GOT3 (cell line): ENCODE results near the gene TMEM205.
"Not testable (repeated sequence)": the region's sequence is repeated elsewhere in the genome, so short reads cannot be mapped to it uniquely, and the experiment has no call there.

ENCODE experiments used
- DNase-seq: peaks from one replicate; lab custom pipeline; 2025; ENCODE audit warnings: mixed read lengths; lab: John Stamatoyannopoulos, UW

Gene TMEM205

DNA sequence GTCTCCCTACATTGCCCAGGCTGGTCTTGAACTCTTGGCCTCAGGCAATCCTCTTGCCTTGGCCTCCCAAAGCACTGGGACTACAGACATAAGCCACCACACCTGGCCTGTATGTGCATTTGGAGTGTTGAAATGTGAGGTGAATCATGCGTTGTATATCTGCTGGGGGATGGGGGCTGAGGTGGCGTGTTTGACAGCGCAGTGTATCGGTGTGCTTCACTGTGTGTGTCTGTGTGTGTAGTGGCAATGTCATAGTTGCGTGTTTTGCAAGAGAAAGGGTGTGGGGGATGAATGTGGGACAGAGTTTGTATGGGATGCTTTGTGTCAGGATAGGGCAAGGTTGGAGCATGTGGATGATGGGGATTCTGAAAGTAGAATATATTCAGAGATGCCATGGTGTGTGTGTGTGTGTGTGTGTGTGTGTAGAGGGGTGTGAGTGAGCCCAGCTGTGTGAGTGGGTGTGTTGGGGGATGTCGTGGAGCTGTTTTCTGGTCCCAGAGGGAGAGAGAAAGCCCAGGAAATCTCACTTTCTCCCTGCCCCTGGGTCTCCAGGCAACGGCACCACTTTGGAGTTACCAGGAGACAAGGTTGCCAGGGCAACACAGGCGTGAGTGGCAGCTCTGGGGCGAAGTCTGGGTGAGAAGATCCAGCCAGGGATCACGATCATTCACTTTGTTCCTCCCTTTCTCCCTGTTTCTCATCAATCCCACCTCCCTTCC lies 27.3 kb upstream of the TMEM205 start:
- DNase-seq, result no peak

DNA sequence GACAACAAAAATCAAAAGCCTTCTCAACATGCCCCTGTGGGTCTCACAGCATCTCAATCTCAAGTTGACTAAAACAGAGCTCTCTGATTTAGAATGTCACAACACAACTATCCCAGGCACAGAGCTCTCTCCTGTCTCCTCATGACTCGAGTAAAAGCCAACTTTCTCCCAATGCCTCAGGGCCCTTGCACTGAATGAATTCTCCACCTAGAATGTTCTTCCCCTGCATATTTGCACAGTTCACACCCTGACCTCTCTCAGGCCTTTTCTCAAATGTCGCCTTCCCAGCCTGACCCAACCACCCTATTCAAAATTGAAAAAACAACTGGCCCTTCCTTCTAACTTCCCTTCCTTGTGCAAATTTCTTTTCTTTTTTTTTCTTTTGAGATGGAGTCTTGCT lies 24.7 kb upstream of the TMEM205 start:
- DNase-seq, result no peak

DNA sequence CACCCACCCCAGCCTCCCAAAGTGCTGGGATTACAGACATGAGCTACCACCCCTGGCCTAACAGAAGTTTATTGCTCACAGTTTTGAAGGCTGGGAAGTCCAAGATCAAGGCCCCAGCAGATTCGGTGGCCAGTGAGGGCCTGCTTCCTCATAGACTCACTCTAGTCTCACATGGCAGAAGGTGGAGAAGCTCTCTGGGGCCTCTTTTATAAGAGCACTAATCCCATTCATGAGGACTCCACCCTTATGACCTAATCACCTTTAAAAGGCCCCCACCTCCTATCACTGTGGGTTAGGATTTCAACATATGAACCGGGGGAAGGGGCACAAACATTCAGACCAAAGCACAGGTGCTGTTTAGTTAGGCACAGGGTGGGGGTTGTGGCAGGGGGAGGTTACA lies 21.5 kb upstream of the TMEM205 start:
- DNase-seq, result no peak

DNA sequence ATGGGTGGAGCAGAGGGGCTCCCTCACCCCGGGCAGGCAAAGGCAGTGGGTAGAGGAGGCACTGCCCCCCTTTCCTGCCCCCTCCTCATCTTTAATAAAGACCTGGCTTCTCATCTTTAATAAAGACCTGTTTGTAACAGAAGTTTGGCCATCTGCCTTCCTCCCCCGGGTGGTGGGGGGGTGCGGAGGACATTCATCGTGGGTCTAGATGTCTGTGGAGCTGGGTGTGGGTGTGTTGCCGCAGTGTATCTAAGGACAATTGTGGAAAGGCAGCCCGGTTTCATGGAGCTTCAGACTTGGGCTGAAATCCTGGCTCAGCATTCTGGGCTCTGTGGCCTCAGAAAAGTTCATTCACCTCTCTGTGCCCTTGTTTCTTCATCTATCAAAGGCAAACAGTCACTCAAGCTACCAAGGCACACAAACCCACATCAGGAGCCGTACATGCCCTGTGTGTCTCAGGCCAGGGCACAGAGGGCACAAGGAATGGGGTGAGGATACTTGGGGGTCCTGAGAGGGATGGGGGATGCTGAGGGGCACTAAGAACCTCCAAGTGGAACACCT lies 19.6 kb upstream of the TMEM205 start:
- DNase-seq, result no peak

DNA sequence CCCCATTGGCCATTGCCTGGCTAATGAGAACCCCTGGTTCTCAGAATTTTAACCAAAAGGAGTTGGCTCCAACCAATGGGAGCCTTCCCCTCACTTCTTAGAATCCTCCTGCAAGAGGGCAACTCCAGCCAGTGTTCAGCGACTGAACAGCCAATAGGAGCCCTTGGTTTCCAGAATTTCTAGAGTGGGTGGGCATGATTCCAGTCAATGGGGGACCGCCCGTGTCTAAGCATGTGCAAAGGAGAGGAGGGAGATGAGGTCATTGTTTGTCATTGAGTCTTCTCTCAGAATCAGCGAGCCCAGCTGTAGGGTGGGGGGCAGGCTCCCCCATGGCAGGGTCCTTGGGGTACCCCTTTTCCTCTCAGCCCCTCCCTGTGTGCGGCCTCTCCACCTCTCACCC lies 18.9 kb upstream of the TMEM205 start:
- no peak for DNase-seq

DNA sequence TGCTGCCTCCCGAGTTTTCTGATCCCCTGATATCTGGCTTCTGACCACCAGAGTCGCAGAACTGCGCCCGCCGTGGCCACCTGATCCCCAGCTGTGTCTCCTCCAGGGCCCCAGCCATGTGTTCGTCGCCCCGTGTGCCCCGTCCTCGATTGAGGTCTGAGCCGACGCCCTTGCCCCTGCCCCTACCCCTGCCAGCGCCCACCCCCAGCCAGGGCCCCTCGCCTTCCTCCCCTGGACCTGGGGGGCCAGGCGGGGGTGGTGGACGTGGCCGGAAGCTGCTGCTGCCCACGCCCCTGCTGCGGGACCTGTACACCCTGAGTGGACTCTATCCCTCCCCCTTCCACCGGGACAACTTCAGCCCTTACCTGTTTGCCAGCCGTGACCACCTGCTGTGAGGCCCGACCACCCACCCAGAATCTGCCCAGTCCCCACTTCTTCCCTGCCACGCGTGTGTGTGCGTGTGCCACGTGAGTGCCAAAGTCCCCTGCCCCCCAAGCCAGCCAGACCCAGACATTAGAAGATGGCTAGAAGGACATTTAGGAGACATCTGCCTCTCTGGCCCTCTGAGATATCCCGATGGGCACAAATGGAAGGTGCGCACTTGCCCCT lies 18.3 kb upstream of the TMEM205 start:
- no peak for DNase-seq

DNA sequence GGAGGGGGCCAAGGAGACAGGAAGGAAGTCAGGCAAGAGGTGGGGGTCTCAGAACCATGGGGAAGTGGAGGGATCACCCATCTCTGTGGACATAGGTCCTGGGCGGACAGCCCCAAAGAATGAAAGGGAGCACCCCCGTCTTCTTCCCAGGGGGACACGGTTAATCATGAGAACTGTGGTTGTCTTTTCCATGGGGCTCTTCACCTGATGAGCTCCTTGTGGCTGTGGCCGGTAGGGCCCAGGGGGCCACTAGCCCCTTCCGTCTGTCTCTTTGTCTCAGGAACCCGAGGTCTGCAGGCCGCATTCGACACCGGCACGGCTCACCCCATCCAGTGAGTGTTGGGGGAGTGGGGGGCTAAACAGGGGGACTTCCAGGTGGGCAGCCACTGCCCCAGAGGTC lies 17.8 kb upstream of the TMEM205 start:
- no peak for DNase-seq

DNA sequence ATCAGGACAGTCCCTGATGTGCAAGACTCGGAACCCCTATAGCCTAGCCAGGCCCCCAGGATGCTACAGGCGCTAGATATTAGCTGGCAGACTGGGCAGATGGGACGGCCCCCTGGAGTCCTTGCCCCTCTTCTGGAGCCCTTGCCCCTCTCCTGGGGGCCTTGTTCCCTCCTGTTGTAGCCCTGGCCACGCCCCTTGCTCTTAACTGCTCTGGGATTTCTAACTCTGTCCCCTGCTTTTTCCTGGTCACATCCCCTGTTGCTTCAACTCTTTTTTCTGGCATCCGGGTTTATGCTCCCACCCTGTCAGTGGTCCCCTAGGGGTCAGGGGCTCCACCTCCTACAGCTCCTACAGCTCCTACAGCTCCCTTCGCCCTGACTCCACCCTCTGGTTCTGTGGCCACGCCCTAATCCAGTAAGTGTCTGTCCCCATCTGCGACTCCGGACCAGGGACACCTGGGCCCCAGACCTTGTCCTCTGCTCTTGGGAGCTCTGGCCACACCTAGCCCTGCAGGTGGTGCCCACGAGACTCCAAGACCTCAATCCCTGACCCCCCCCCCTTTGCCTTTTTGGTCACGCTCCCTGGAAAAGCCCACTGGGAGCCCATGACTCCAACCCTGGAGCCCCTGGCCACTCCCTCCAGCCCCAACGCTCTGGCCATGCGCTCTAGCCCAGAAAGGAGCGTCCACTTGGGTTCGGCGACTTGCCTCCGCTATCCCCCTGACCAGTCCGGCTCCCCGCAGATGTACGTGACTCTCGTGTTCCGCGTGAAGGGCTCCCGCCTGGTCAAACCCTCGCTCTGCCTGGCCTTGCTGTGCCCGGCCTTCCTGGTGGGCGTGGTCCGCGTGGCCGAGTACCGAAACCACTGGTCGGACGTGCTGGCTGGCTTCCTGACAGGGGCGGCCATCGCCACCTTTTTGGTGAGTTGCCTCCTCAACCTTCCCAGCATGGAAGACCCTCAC lies 16.0 kb upstream of the TMEM205 start:
- DNase-seq, result no peak

DNA sequence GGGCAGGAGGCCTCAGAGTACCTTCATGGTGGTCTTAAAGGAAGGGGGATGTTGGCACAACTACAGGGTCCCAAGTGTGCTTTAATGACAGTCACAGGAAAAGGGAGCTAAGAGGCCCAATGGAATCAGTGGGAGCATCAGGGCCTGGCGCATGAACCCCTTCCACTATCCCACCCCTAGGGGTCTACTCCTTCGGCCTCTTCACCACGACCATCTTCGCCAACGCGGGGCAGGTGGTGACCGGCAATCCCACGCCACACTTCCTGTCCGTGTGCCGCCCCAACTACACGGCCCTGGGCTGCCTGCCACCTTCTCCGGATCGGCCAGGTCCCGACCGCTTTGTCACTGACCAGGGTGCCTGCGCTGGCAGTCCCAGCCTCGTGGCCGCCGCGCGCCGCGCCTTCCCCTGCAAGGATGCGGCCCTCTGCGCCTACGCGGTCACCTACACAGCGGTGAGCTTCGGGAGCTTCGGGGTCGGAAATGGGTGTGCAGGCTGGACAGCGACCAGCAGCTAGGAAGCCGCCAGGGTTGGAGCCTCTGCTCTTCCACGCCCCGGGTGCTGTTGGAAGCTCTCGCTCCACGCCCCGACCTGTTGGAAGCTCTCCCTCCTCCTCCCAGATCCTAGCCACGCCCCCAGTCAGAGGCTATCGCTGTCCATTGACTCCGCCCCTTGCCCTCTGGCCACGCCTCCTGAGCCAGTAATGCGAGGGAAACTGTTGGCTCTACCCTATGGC lies 15.1 kb upstream of the TMEM205 start:
- DNase-seq, result no peak

DNA sequence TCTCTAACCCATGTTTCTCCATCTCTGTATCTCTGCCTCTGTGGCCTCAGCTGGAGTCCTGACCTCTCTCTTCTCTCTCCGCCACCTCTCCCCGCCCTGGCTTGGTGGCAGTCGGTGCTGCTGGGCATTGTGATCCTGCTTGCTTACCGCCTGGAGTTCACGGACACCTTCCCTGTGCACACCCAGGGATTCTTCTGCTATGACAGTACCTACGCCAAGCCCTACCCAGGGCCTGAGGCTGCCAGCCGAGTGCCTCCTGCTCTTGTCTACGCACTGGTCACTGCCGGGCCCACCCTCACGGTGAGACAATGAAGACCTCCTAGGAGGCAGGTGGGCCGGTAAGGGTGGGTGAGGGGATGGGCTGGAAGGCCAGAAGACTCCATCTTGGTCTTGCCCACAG lies 13.4 kb upstream of the TMEM205 start:
- DNase-seq, result no peak

DNA sequence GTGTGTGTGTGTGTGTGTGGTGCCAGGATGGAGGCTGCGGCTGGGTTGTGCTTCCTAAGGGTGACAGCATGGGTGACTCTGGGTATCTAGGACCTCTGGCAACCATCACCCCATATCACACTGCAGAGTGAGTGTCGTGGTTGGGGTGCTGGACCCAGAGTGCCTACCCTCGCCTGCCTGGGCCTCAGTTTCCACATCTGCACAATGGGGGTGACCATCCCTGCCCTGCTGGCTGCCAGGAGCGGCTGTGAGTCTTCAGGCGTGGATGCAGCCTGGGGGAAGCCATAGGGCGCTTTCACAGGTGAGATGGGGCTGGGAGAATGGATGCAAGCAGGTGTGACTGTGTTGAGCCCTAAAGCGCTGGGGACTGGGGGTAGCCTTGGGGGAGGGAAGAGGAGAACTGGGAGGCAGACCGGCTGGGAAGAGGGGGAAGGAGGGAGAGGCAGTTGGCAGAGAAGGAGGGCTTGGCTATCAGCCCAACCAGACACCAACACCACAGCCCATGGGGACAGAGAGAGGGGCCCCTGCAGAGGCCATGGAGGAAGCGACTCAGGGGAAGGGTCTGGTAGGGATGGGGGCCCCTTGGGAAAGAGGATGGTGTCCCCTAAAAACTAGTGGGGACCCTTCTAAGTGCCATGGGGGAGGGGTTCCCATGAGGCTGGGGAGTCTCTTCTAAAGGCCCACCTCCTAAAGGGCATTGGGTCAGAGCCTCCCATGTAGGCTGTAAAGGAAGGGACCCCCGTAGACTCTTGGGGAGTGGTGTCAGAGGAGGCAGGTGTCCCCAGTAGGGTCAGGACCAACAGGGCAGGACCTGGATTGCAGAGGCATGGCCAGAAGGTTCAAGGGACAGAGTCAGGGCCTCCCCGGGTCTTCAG lies 10.8 kb upstream of the TMEM205 start:
- no peak for DNase-seq

DNA sequence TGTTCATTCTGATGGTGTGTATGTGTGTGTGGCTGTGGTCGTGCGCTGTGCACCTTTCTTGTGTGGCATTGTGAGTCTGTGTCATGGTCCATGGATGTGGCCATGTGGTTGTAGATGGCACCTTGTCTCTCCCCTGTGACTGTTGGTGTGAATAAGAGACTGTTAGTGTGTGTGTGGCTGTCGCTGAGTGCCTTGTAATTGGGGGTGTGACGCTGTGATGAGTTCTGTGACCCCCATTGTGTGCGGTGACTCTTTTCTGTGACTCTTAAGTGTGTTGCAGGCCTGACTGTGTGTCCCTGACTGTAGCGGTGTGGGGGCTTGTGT lies 10.0 kb upstream of the TMEM205 start:
- no peak for DNase-seq

DNA sequence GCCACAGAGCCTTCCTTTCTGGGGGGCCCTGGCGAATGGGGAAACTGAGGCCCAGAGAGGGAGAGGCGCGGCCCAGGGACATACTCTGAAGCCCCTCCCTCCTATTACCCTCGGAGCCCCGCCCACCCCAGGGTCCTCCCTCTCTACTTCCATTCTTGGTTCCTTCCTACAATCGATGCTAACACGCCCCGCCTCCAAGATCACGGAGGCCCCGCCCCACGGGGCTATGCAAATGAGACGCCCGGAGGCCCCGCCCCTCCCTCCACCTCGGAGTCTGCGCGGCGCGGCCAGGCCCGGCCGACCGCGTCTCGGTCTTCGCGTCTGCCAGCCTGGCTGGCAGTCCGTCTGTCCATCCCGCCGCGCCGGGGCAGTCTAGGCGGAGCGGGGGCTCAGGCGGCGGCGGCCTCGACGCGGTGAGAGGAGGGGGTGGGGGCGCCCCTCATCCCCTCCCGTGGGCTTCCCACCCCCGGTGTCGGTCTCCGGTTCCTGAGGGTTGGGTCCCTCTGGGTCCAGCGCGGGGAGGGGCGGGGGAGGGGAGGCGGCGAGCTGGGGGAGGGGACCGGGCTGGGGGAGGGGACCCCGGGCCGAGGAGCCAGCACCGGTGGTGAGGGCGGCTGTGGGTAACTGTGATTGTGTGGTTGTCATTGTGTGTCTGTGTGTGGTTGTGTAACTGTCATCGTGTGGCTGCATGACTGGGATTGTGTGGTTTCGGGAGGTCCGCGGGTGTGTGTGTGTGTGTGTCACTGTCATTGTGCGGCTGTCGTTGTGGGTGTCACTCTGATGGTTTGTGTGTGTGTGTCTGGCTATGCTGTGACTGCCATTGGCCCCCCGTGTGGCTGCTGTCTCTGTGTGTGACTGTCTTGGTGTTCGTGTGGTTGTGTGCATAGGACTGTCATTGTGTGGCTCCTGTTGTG lies 9.3 kb upstream of the TMEM205 start, which contains the start of gene PLPPR2:
PLPPR2 (plus strand) TSS at position 273 of the 914 bp plus-strand sequence. CDS start 2,242 bp downstream, outside the sequence.
- DNase-seq, result peak; percentile 63

DNA sequence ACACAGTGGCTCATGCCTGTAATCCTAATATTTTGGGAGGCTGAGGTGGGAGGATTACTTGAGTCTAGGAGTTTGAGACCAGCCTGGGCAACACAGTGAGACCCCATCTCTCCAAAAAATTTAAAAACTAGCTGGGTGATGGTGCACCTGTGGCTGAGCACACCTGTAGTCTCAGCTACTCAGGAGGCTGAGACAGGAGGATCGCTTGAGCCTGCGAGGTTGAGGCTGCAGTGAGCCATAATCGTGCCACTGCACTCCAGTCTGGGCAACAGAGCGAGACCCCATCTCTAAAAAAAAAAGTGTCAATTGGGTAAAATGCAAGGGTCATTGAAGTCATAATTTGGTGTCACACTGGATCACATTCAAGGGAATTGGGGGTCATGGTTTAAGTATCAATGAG lies 8.0 kb upstream of the TMEM205 start:
- not testable (repeated sequence) for DNase-seq

DNA sequence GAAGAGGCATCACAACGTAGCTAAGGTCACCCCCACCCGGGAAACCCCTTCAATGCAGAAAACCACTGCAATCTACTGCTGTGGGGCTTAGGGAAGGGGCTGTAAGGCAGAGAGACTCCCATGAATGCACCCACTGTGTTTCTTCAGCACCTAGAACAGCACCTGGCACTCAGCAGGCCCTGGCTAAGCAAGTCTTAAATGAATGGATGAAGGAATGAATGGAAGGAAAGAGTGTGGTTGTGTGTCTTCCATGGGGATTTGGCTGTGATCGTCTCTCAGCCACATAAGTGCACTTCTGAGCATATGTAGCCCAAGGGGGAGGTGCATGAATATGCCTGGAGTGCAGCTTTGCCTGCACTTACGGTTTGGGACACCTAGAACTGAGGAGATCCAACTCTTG lies 3.1 kb upstream of the TMEM205 start:
- DNase-seq, result no peak

DNA sequence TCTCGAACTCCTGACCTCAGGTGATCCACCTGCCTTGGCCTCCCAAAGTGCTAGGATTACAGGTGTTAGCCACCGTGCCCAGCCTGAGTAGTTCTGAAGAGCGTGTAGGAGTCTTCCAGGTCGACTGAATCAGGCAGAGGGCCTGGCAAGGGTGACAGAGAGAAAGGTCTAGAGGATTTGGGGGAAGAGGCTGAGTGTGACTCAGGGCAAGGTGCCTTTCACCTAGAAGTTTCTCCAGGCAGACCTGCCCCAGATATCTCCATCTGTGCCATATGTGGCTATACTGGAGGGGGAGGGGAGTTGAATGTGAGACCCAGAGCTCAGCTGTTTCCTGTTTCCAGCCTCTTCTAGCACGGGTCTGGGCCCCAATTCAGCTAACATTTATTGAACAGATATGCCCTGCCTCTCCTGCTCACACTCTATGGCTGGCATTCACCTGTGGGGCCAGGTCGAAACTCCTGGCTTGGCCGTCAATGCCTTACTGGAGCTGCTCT lies 1.5 kb upstream of the TMEM205 start:
- DNase-seq, result no peak

DNA sequence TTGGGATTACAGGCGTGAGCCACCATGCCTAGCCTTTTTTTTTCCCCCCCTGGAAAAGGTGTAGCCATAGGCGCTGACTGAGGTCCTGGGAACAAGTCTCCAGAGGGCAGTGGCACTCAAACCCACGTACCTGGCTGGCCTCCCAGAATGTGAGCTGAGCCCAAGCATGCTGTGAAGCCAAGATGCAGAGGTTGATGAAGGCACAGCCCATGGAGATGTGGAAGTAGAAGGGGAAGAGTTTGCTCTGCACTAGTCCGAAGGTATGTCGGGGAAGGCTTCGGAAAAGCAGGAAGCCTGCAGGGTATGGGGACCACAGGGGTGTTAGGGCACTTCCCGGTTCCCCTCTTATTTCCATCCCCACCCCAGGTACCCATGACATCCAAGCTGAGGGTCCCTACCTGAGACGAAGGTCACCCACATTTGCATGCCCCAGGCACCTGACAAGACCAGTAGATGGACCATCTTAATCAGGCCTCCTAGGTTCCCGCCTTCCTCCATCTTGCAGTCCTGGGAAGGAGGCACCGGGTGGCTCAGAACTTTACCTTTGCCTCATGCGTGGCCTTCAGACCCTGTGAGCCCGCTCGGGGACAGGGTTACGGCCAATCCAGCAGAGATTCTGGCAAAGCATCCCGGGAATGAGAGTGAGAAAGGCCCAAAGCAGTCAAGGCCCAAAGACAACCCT lies 805 bp downstream of the TMEM205 start:
- no peak for DNase-seq

DNA sequence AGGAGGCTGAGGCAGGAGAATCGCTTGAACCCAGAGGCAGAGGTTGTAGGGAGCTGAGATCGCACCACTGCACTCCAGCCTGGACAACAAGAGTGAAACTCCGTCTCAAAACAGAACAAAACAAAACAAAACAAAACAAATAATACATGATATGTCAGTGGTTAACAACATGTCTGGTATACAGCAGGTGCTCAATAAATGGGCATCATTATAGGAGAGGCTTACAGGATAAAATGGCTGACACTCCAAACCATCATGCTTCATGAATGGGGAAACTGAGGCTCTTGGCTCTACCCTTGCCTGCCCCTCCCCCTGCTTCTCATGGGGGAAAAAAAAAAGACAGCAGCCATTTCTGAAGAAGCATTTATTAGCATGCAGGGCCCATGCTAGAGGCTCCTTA lies 3.6 kb downstream of the TMEM205 start:
- no peak for DNase-seq

DNA sequence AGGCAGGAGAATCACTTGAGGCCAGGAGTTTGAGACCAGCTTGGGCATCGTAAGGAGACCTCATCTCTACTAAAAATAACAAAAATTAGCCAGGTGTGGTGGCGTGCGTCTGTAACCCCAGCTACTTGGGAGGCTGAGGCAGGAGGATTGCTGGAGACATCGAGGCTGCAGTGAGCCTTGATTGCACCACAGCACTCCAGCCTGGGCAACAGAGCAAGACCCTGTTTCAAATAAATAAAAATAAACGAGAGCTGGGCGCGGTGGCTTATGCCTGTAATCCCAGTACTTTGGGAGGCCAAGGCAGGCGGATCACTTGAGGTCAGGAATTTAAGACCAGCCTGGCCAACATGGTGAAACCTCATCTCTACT lies 6.0 kb downstream of the TMEM205 start:
- not testable (repeated sequence) for DNase-seq
